ENCODE results near the gene SDK1. TPM values are rescaled to one million over a fixed set of nuclear protein-coding genes. Genes with fewer than 3 reads are reported as not detected.

SDK1 gene
- total RNA-seq, 1 experiment from 2014 or later, result 6.0 TPM

DNA sequence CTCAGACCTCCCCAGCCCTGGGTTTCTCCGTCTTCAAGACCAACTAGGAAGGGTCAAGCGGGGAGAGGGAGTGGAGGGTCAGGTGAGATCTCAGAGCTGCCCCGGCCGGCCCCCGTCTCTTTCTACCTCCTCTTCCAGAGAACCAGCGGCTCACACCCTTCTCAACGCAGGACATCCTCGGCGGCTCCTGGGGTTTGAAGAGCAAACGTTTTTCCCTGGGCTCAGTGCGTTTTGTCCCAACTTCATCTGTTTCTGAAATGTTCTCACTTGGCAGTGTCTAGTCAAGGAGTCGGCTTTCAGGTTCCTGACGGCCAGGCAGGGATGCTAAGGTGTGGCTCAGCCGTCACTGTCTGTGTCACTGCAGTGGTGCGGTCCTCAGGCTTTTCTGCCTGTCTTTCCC lies 964.6 kb downstream of the SDK1 start:
- H3K27ac ChIP-seq, result no peak overlapping the region
- H3K4me3 ChIP-seq, result no peak overlapping the region
- DNase-seq, result no peak
- no peaks in the 10 kb centered on the region for H3K4me1 ChIP-seq
- H3K27me3 ChIP-seq, result no peaks in the 10 kb centered on the region
- H3K9me3 ChIP-seq (replicated peaks), result no peaks in the 10 kb centered on the region
- H3K36me3 ChIP-seq, result no peaks in the 10 kb centered on the region

DNA sequence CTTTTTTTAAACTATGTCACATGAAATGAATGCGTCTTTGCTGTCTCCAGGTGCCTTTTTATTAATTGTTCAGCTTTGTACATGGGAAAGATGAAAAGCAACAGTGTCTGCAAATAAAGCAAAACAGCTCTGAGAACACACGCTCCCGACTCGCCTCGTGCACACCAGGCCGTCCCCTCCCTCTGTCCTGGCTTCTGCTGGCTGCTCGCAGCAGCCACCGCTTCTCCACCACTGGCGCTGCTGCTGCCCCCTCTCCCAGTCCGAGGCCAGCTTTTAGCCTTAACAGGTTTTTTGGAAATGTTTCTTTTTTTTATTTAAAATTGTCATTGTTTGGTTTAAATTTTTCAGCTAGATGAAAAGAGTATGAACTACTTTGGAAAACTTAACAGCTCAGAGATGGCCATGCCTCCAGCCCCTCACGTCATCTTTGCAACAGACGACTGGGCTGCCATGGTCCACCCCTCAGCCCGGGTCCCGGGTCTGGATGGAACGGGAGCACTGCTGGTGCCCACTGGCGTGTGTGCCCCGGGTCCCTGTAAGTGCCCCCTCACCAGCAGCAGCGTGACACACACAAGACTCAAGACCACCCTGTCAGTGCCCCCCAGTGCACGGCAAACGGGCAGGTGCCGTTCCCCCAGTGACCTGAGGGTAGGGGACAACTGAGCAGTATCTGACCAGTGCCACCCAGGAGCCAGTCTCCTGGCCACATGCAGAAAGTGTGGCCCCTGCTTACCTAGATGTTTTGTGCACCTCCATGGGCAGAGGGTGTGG lies 965.4 kb downstream of the SDK1 start:
- Histone ChIP-seq H3K36me3 (no peaks in the 10 kb centered on the region), H3K27ac (no peak overlapping the region), H3K27me3 (no peaks in the 10 kb centered on the region), H3K4me1 (no peaks in the 10 kb centered on the region), H3K4me3 (no peak overlapping the region), H3K9me3 (replicated peaks) (no peaks in the 10 kb centered on the region)
- DNase-seq, result no peak

DNA sequence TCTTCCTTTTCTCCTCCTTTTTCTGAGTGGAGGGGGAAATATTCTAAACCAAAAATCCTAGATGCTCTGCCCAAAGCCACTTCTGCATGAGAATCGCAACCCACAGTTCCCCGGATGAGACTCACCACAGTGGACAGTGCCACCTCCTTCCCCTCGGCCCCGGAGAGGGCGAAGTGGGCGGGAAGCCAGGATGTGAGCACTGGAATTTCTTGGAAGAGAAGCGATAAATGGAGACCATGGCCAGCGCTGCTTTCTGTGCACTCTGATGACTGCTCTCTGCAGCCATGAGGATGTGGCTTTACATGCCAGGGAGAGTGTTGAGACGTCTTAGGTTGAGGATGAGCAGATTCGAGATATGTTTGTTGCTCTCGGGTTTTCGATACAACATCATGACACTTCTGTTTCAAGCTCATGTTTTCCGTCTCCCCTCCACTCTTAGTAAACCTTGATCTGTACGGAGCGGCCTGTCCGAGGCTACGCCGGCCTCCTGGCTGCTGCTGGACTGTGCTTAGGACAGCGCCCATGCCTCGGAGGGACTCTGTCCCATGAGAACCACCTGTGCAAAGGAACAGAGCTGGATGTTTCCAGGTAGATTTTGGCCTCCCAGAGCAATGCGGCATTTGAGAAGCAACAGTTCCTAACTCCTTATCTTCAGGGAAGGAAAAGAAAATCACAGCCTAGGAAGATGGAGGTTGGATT lies 966.4 kb downstream of the SDK1 start:
- Histone ChIP-seq H3K4me1 (no peaks in the 10 kb centered on the region), H3K4me3 (no peak overlapping the region), H3K27ac (no peak overlapping the region), H3K36me3 (no peaks in the 10 kb centered on the region), H3K27me3 (no peaks in the 10 kb centered on the region), H3K9me3 (replicated peaks) (no peaks in the 10 kb centered on the region)
- no peak for DNase-seq

DNA sequence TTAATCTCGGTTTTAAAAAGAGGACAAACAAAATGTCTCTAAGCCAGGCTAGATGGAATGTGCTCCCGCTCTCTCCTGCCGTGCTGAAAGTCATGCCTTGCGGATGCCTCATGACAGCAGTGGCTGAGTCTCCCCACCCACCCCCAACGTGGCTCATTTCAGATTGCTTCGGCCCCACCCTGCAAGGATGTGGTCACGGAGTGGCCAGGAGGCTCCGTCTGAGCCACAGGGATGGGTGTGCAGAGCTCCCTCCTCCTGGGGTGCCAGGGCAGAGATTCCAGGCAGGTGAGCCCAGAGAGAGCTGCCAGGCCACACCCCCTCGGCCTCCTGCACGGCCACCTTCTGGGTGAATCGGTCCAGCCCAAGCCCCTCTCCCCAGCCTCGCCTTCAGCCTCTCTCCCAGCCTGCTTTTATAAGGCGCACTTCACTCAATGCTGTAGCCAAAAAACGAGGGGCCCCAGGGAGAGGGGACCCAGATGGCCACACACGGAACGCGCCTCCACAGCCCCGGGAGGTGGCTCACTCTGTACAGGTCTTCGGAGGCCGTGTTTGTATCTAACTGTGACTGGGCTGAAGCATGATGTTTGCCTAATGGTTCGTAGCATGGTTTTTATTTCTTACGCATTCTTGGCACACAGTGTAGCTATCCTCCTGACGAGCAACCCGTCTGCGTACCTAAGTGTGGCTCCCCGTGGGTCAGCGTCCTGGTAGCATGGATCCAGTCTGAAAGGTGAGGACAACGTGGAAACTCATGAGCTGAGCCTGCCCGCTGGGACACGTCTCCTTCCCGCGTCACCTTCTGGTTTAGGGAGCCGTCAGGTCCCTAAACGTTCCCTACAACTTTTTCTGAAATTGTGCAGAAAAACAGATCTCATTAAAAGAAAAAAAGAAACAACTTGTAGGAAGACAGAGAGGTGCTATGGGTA lies 967.3 kb downstream of the SDK1 start:
- Histone ChIP-seq H3K4me3 (no peak overlapping the region), H3K27me3 (no peaks in the 10 kb centered on the region), H3K27ac (no peak overlapping the region), H3K9me3 (replicated peaks) (no peaks in the 10 kb centered on the region), H3K4me1 (no peaks in the 10 kb centered on the region), H3K36me3 (no peaks in the 10 kb centered on the region)
- DNase-seq, result no peak

DNA sequence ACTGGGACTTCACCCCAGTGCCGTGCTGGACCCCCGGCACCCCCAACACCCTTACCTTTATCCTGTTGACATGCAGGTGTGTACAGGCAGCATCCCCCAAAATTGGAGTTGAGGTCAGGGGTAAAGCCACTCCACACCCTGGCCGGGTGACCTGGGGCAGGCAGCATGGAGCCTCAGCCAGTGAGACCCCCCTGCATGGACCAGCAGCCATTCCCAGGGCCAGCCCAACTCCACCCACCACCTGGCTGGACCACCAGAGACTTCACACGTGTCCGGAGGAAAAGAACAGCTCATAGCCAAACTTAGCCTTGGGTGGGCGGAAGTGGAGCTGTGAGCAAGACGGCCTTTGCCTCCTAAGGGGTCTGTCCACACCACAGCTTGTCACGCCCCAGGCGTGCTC lies 968.0 kb downstream of the SDK1 start:
- DNase-seq, result no peak
- no peak overlapping the region for H3K4me3 ChIP-seq
- H3K27me3 ChIP-seq, result no peaks in the 10 kb centered on the region
- no peaks in the 10 kb centered on the region for H3K4me1 ChIP-seq
- no peaks in the 10 kb centered on the region for H3K36me3 ChIP-seq
- H3K27ac ChIP-seq, result no peak overlapping the region
- no peaks in the 10 kb centered on the region for H3K9me3 ChIP-seq (replicated peaks)

DNA sequence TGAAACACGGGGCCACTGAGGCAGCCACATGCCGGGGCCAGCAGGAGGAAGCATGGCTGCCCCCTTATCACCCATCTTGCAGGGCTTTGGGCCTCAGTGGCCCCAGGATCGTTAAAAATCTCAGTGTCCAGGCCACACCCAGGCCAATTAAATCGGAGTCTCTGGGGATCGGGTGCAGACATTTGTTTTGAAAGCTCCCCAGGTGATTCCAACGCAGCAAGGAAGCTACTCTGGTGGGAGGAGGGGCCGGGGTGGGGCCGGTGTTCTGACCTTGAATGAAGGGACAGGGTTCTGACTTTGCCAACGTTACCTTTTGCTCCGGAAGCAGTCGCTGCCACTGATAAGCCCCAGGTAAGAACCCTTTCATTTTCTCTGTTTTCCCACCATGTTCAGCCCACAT lies 968.7 kb downstream of the SDK1 start:
- no peaks in the 10 kb centered on the region for H3K4me1 ChIP-seq
- DNase-seq, result no peak
- H3K36me3 ChIP-seq, result no peaks in the 10 kb centered on the region
- no peak overlapping the region for H3K4me3 ChIP-seq
- no peak overlapping the region for H3K27ac ChIP-seq
- H3K27me3 ChIP-seq, result no peaks in the 10 kb centered on the region
- no peaks in the 10 kb centered on the region for H3K9me3 ChIP-seq (replicated peaks)

DNA sequence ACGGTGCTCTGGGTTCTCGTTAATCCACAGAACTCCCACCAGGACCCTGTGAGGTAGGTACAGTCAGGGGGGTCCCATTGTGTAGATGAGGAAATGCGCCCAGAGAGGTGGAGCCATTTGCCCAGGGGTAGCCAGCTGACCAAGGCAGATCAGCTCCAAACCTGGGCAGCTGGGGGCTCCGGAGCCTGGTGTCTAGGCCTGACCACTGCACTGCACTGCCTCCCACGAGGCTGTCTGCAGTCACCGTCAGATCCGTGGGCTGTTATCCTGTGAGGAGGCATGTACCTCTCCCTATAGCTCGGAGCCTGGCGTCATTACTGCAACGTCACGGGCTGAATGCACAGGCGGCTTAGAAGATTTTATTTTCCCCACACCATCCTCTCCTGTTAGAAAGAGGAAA lies 969.2 kb downstream of the SDK1 start:
- no peaks in the 10 kb centered on the region for H3K4me1 ChIP-seq
- no peak for DNase-seq
- no peaks in the 10 kb centered on the region for H3K36me3 ChIP-seq
- no peak overlapping the region for H3K4me3 ChIP-seq
- H3K27me3 ChIP-seq, result no peaks in the 10 kb centered on the region
- H3K27ac ChIP-seq, result no peak overlapping the region
- no peaks in the 10 kb centered on the region for H3K9me3 ChIP-seq (replicated peaks)

DNA sequence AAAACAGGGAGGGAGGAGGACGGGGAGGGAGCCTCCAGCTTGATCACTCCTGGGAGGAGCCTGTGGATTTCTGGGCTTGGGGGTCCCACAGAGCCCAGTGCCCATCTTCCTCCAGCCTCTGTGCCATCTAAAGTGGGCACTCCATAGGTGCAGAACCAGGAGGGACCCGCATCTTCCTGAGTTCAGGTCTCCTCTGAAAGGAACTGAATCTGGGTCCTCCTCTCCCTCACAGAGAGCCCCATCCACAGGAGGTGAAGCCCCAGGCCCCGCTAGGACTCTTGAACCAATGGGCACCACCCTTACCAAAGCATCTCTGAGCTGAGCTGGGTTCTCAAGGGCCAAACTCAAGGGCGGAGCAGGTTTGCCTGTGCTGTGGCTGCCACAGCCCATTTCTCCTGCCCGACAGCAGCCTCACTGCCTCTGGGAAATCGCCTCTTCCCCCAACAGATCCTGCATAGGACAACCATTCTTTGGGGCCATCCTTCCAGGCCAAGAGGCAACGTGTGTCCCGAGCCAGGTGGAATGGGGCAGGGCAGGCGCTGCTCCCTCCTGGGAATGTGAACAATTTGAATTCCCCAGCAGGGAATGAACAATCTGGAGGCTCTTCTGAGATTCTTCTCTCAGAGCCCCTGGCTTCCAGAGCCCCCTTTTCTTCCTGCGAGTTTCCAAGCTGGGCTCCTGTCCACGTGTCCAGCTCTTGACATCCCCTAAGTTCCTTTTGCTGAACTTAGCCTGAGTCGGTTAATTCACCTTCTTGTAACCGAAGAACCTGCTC lies 970.1 kb downstream of the SDK1 start:
- Histone ChIP-seq H3K4me3 (no peak overlapping the region), H3K27me3 (no peaks in the 10 kb centered on the region), H3K36me3 (no peaks in the 10 kb centered on the region), H3K27ac (no peak overlapping the region), H3K9me3 (replicated peaks) (no peaks in the 10 kb centered on the region), H3K4me1 (no peaks in the 10 kb centered on the region)
- no peak for DNase-seq

DNA sequence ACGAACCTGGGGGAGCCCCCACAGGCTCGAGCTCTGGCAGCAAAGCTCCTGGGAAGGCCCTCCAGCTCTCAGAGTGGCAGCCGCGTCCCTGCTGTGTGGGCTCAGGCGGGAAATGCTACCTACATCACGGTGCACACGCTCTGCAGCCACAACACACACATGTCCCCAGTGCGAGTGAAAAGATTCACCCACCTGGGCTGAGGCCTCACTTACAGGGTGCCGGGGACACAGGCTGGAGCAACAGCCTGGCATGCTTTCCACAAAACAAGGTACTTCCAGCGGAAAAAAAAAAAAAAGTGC lies 970.6 kb downstream of the SDK1 start:
- no peaks in the 10 kb centered on the region for H3K4me1 ChIP-seq
- H3K27ac ChIP-seq, result no peak overlapping the region
- H3K9me3 ChIP-seq (replicated peaks), result no peaks in the 10 kb centered on the region
- DNase-seq, result no peak
- H3K4me3 ChIP-seq, result no peak overlapping the region
- no peaks in the 10 kb centered on the region for H3K36me3 ChIP-seq
- H3K27me3 ChIP-seq, result no peaks in the 10 kb centered on the region

DNA sequence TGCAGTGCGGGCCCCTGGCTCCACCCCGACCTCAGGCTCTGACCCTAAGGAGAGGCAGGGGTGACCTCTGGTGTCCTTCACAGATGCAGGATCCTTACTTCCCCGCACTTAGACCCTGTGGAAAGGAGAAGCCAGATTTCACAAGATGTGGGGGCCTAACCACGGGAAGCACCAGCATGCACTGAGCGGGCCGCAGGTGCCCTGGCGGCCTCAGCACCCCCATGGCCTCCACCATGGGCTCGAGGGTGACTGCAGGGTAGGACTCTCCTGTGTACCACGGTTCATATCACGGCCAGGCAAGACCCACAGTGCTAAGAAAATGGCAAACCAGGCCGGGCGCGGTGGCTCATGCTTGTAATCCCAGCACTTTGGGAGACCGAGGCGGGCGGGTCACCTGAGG lies 971.1 kb downstream of the SDK1 start:
- H3K27me3 ChIP-seq, result no peaks in the 10 kb centered on the region

DNA sequence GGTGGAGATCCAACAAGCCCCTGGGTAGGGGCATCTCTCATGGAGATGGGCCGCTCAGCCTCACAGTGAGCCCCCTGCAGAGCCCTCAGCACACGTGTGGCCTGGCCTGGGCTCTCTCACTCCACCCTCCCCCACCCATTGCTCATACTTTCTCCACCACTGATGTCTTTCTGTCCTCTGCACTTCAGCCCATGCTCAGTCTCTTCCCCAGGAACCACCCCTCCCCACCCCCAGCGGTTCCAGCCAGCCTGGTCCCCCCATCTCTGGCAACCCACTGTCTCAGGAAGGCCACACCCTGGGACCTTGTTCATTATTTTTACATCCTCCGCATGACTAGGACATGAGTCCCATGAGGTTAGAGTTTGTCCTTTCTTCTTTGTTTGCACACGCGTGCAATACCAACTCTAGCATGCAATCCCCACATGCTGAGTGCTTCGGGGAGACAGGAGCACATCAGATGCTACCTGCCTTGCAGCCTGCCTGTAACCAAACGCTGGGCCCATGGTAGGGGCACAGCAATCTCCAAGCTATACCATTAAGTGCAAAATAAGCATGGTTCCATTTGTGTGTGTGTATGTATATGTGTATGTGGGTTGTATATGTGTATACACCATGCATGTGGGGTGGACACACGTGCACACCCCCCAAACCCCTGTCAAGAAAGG lies 972.6 kb downstream of the SDK1 start:
- no peaks in the 10 kb centered on the region for H3K9me3 ChIP-seq (replicated peaks)
- H3K27ac ChIP-seq, result no peak overlapping the region
- no peaks in the 10 kb centered on the region for H3K27me3 ChIP-seq
- no peak overlapping the region for H3K4me3 ChIP-seq
- no peak for DNase-seq
- no peaks in the 10 kb centered on the region for H3K4me1 ChIP-seq
- H3K36me3 ChIP-seq, result no peaks in the 10 kb centered on the region

More for the DNA sequence above, 971.1 kb downstream of the SDK1 start:
- Histone ChIP-seq H3K27ac (no peak overlapping the region), H3K9me3 (replicated peaks) (no peaks in the 10 kb centered on the region), H3K4me1 (no peaks in the 10 kb centered on the region), H3K4me3 (no peak overlapping the region), H3K36me3 (no peaks in the 10 kb centered on the region)
- DNase-seq, result no peak

DNA sequence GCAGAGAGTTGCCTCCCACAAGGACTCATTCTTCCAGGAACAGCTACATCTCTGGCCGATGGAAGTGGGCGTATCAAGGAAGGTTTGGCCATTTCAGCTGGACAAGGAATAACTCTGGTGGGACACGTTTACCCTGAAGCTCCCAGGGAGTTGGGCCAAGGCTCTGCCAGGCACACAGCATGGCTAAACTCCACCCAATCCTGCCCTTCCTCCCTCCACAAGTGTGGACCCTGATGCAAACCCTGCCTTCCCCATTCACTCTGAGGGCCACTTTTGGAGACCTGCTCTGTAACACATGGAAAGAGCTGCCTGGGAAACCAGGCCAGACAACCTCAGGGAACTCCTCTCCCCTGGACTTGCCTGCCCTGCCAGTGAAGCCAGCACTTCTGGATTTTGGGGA lies 973.2 kb downstream of the SDK1 start:
- Histone ChIP-seq H3K27ac (no peak overlapping the region), H3K4me3 (no peak overlapping the region), H3K9me3 (replicated peaks) (no peaks in the 10 kb centered on the region), H3K4me1 (no peaks in the 10 kb centered on the region), H3K36me3 (no peaks in the 10 kb centered on the region), H3K27me3 (no peaks in the 10 kb centered on the region)
- no peak for DNase-seq

DNA sequence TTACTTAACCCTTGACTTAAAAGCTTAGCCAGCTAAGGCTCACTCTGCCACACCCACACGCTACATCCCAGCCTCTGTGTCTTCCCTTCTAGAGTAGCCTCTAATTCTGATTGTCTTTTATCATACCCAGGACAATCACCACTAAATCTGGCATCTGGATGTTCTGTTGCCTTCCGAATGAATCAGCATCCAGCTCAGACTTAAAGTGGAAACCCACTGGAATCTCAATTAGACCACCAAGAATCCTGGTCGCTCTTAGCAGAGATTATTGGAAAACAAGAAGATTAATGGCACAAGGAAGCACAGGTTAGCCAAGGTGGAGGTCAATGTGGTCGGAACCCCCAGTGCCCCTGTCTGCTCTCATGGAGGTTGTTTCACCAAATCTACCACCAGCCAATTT lies 976.9 kb downstream of the SDK1 start:
- Histone ChIP-seq H3K36me3 (no peaks in the 10 kb centered on the region), H3K27ac (no peak overlapping the region), H3K4me1 (no peaks in the 10 kb centered on the region), H3K27me3 (no peaks in the 10 kb centered on the region), H3K4me3 (no peak overlapping the region), H3K9me3 (replicated peaks) (no peaks in the 10 kb centered on the region)
- DNase-seq, result no peak

DNA sequence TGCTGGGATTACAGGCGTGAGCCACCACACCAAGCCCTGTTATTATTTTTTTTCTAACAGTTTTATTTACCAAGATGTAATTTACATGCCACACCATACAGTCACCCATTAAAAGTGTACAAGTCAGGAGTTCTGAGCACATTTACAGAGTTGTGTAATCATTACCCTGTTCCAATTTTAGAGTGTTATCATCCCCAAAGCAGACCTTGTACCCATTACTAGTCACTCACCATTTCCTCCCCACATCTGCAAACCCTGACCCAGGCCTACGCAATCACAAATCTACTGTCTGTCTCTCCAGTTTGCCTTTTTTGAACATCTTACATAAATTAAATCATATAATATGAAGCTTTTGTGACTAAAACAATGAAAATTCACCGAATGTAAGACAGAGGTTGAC lies 978.2 kb downstream of the SDK1 start:
- Histone ChIP-seq H3K4me3 (no peak overlapping the region), H3K4me1 (no peaks in the 10 kb centered on the region), H3K9me3 (replicated peaks) (no peaks in the 10 kb centered on the region), H3K27me3 (no peaks in the 10 kb centered on the region), H3K36me3 (no peaks in the 10 kb centered on the region), H3K27ac (no peak overlapping the region)
- no peak for DNase-seq

All from SJCRH30 (cell line).